Kidney epithelial cell (primary cell): ENCODE data around the gene MYO5C. TPM values are rescaled to one million over a fixed set of nuclear protein-coding genes. Genes with fewer than 3 reads are reported as not detected.

Source experiments
- DNase-seq: peaks from one replicate; pipeline ENCODE4 v3.0.0-alpha.2; 2010; ENCODE audit warnings: low read depth
- H3K27me3 ChIP-seq: 2 replicates; pipeline ENCODE4 v1.6.0; 2011; ENCODE audit warnings: low read length; ENCODE audit not compliant: control insufficient read depth, insufficient read depth
- H3K36me3 ChIP-seq: 2 replicates; pipeline ENCODE4 v1.5.1; 2011; ENCODE audit warnings: low read length; ENCODE audit not compliant: control insufficient read depth, insufficient read depth
- H3K4me3 ChIP-seq: 2 replicates; pipeline ENCODE4 v1.5.1; 2011; ENCODE audit warnings: low read depth, mild to moderate bottlenecking, control low read depth, low read length
- total RNA-seq: library from RNA; depleted of rRNA; stranded (reverse); fragments of >200 nt; gene quantifications from 2 replicates; pipeline ENCODE4 v1.2.3, GENCODE V29; 2015
- TF ChIP-seq, protein P1 (sequence below): IDR thresholded peaks from 2 replicates; pipeline ENCODE4 v1.5.1; 2011; ENCODE audit warnings: mild to moderate bottlenecking, moderate library complexity, low read length, control low read depth, inconsistent platforms; ENCODE audit not compliant: insufficient read depth, poor library complexity, severe bottlenecking

Gene MYO5C
- total RNA-seq, 1 donor from 2014 or later: 26.4 TPM

DNA sequence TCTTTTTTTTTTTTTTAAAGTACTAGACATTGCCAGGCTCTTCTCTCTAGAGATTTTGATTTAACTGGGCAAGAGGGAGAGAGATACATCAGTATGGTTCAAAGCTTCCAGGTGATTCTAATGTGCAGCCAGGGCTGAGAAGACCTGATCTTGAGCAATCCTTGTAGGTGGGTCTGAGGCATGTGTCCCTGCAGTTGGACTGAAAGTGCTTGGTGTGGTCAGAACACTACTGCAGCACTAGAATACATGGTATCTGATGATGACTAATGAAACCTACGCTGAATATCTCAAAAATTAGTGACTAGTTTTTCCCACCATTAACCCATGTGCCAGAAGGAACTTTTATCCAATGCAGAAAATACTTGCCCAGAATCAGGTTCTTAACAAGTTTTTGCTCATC is 34.4 kb upstream of the MYO5C start:
- Histone ChIP-seq H3K27me3 (no peaks in the 10 kb centered on the region), H3K4me3 (no peak overlapping the region), H3K36me3 (no peaks in the 10 kb centered on the region)
- TF ChIP-seq, protein P1, sequence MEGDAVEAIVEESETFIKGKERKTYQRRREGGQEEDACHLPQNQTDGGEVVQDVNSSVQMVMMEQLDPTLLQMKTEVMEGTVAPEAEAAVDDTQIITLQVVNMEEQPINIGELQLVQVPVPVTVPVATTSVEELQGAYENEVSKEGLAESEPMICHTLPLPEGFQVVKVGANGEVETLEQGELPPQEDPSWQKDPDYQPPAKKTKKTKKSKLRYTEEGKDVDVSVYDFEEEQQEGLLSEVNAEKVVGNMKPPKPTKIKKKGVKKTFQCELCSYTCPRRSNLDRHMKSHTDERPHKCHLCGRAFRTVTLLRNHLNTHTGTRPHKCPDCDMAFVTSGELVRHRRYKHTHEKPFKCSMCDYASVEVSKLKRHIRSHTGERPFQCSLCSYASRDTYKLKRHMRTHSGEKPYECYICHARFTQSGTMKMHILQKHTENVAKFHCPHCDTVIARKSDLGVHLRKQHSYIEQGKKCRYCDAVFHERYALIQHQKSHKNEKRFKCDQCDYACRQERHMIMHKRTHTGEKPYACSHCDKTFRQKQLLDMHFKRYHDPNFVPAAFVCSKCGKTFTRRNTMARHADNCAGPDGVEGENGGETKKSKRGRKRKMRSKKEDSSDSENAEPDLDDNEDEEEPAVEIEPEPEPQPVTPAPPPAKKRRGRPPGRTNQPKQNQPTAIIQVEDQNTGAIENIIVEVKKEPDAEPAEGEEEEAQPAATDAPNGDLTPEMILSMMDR: no peak
- DNase-seq: no peak

DNA sequence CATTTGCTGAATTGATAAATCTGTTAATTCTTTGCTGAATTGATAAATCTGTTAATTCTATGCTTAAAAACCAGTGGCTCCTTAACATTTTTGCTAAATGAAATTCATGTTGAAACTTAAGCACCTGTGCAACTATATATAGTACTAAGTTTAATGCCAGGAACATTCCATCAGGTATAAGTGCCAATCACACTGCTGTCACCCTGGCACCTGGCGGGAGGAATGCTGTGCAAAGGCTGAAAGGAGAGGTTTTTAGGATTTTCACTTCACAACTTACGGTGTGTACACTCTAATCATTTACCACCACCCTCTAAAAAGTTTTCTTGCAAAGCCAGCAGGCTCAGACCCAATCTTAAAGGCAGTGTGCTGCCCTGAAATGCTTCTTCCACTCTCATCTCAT is 33.5 kb upstream of the MYO5C start:
- TF ChIP-seq, protein P1: no peak
- Histone ChIP-seq H3K27me3 (no peaks in the 10 kb centered on the region), H3K4me3 (no peak overlapping the region), H3K36me3 (no peaks in the 10 kb centered on the region)
- no peak for DNase-seq

DNA sequence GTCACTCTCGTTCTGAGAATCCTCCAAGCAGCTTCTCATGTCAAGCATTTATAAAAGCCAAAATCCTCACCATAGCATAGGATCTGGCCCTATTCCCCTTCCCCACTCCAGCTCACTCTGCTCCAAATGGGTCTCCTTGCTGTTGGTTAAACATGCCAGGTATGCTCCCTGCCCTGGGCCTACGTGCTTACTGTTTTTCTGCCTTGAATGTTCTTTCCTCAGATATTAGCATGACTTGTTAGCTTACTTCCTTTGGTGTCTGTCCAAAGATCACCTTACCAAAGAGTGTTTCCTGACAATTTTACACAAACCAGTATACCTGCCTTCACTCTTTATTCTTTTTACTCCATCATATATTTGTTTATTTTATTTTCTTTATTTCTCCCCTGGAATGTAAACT is 33.1 kb upstream of the MYO5C start:
- Histone ChIP-seq H3K27me3 (no peaks in the 10 kb centered on the region), H3K36me3 (no peaks in the 10 kb centered on the region), H3K4me3 (no peak overlapping the region)
- DNase-seq: no peak
- TF ChIP-seq, protein P1: no peak

DNA sequence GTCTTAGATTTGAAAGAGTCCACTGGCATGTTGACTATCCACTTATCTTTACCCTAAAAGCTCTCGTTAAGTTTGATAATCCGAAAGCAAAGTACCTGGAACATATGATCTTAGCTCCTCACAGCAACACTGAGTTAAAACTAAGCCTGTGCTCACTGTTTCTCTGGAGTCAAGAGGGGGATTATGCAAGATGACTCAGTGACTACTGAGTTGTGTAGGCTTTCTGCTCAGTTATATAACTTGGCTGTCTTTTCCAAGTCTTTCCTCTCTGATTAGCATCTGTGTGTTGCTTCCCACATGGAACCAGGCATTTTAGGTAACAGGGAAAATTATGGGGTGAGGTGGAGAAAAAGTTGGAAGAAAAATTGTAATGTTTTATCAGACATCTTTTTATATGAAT is 31.2 kb upstream of the MYO5C start:
- no peak for DNase-seq
- H3K4me3 ChIP-seq: no peak overlapping the region
- H3K36me3 ChIP-seq: no peaks in the 10 kb centered on the region
- TF ChIP-seq, protein P1: no peak
- H3K27me3 ChIP-seq: no peaks in the 10 kb centered on the region

DNA sequence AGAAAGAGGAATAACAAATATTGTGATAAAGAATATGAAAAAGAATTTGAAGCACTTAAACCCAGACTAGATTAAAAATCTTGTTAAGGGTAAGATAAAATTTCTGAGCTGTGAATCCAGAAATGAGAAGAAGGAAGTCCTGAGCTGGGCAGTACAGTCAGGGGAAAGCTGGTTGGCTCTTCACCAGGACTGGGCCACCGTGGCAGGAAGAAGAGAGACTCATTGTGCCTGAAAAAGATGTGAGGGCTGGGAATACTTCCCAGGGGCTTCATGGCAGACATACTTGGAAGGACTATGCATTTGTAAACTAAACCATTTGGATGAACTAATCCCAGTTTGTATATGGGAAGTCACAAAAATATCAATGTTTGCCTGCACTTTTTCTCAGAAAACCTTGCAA is 28.5 kb upstream of the MYO5C start:
- Histone ChIP-seq H3K4me3 (no peak overlapping the region), H3K27me3 (no peaks in the 10 kb centered on the region), H3K36me3 (no peaks in the 10 kb centered on the region)
- TF ChIP-seq, protein P1: no peak
- DNase-seq: no peak

DNA sequence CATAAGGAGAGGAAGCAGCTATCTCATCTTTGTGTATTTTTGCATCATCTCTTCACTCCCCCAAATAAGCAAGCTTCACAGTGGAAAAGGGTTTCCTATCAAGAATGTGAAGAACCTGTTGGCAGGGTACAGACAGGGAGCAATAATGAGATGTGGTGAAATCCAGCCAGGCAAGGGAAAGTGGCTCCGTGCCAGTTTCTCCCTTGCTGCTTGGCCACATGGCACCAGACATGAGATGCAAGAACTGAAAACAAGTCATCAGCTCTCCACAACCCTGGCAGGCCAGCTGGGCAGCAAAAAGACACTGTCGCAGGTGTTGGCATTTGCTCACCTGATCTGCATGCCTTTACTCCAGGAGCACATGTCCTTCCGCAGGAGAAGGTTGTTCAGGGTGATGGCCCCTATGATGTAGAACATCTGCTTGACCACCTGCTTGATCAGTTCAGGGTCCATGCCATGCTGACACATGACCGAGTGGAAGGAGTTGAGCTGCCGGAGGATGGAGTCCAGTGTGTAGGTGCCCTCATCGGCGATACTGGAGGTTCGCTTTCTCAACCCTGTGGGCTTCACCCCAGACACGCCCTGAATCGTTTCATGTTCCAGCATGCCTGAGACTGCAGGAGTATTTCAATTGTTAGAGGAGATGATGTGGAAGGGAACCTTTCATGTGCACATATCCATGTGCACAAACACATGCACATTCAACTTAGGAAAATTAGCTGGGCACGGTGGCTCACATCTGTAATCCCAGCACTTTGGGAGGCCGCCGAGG is 23.3 kb upstream of the MYO5C start:
- H3K27me3 ChIP-seq: no peaks in the 10 kb centered on the region
- no peak for DNase-seq
- peaks cover 1% of the 10 kb centered on the region for H3K36me3 ChIP-seq
- no peak overlapping the region for H3K4me3 ChIP-seq
- TF ChIP-seq, protein P1: no peak
